Heart left ventricle (tissue), 13 donors: ENCODE measurements around the gene MXI1.

Experiments used
- POLR2A ChIP-seq, 2 donors: fragments of 450-650 bp; IDR thresholded peaks; one replicate each; pipeline ENCODE4 v1.6.1; 2017; ENCODE audit warnings: antibody characterized with exemption in 2 of 2, mild to moderate bottlenecking in 2 of 2, moderate library complexity in 2 of 2
- TF ChIP-seq, protein P1 (sequence below), 12 donors: fragments of 200-600 bp; sonication (generic) in 4 of 12; IDR thresholded peaks; one replicate each; pipeline versions ENCODE4 v1.5.0 to v1.8.0; 2018 to 2022; ENCODE audit warnings: antibody characterized with exemption in 12 of 12, mild to moderate bottlenecking in 5 of 12
- donor health status: ischemic (EF 13 %, LVEDD 7.1; RV severe dilation, severe dysfunction).
- donor health status: DM: no; HTN: yes; CAD: no.
- donor health status: DM: no; HTN: no; CAD: no.
- donor health status: ischemic (EF 25% LVEDD 6.9; RV normal size, moderate dysfunction).
- donor health status: ischemic (EF 25% LVEDD 5.7; RV mildly dilated, moderate dysfunction).
- donor health status: ischemic (EF 35%, LVEDD 5.7; RV mildly dilated, moderate dysfunction).
- donor health status: nonischemic (EF 11% LVEDD 7.7; RV severe dilation, severe dysfunction).
- donor health status: DM: yes; HTN: yes; CAD: no.
- donor health status: PGD.
- donor health status: ischemic (EF 29% LVEDD 5.4; RV normal size, mild dysfunction).
- donor health status: nonischemic (EF 23%, LVEDD 6.1; RV moderate dilation, normal function).

- TF ChIP-seq, protein P1, sequence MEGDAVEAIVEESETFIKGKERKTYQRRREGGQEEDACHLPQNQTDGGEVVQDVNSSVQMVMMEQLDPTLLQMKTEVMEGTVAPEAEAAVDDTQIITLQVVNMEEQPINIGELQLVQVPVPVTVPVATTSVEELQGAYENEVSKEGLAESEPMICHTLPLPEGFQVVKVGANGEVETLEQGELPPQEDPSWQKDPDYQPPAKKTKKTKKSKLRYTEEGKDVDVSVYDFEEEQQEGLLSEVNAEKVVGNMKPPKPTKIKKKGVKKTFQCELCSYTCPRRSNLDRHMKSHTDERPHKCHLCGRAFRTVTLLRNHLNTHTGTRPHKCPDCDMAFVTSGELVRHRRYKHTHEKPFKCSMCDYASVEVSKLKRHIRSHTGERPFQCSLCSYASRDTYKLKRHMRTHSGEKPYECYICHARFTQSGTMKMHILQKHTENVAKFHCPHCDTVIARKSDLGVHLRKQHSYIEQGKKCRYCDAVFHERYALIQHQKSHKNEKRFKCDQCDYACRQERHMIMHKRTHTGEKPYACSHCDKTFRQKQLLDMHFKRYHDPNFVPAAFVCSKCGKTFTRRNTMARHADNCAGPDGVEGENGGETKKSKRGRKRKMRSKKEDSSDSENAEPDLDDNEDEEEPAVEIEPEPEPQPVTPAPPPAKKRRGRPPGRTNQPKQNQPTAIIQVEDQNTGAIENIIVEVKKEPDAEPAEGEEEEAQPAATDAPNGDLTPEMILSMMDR (IDR thresholded peaks at IDR 0.05), result no peak
- TF ChIP-seq POLR2A (IDR thresholded peaks at IDR 0.05), result no peak
Measured at GRCh38 chr10:110326351-110327032, 119.1 kb downstream of the MXI1 start.
